ENCODE results near the gene LRMDA. TPM values are rescaled to one million over a fixed set of nuclear protein-coding genes. Genes with fewer than 3 reads are reported as not detected.

The LRMDA gene
- total RNA-seq, 4 donors from 2014 or later: 0.88 to 14.1 (median 5.1) TPM; not detected in 1

DNA sequence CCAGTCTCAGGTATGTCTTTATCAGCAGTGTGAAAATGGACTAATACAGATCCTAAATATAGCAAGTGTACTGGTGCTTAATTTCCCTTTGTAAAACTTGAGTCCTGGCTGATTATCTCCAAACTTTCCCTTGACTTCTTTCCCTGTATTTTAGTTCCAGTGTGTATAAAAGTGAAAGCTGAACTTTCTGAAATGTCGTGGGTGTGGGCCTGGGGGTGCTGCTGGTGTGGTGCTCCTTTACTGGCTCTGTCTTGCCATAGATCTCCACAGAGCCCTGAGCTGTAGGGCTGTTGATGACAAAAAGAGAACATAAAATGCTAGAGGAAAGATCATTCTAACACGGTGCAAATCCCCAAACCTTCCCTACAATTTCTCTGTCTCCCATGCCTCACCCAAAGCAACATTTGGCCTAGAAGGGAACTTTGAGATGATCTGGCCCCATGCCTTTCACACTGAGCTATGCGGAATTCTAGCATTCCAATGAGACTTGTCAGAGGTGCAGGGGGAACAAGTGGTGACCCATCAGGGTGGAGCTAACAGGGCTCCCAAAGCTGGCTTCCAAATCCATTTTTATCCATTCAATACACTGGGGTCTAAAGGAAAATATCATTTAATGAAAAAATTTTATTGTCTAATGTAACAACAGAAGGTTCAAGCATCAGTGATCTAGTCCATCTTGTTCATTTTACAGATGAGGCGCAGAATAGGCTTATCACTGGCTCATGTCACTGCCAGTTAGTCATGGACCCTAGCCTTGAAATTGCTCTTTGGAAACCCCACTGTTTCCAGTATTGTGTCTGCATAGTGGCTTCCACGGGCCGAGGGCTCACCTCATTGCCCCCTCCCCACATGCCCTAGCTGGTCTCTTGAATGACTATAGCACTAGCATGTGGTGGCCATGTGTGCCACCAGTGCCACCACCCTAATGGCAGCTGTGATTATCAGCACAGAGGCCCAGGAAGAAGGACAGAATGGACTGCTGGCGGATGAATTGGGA, 1000.9 kb downstream of the LRMDA start:
- Histone ChIP-seq H3K4me3 (no peak overlapping the region), H3K9me3 (no peaks in the 10 kb centered on the region), H3K4me1 (peaks cover 0 to 32% (median 17%) of the 10 kb centered on the region in 3 donors), H3K27me3 (no peaks in the 10 kb centered on the region), H3K27ac (peak overlapping the region; percentile 6 to 80 (median 56)), H3K36me3 (no peaks in the 10 kb centered on the region)
- no peak for TF ChIP-seq POLR2A (IDR thresholded peaks at IDR 0.05)
- TF ChIP-seq, protein P1, sequence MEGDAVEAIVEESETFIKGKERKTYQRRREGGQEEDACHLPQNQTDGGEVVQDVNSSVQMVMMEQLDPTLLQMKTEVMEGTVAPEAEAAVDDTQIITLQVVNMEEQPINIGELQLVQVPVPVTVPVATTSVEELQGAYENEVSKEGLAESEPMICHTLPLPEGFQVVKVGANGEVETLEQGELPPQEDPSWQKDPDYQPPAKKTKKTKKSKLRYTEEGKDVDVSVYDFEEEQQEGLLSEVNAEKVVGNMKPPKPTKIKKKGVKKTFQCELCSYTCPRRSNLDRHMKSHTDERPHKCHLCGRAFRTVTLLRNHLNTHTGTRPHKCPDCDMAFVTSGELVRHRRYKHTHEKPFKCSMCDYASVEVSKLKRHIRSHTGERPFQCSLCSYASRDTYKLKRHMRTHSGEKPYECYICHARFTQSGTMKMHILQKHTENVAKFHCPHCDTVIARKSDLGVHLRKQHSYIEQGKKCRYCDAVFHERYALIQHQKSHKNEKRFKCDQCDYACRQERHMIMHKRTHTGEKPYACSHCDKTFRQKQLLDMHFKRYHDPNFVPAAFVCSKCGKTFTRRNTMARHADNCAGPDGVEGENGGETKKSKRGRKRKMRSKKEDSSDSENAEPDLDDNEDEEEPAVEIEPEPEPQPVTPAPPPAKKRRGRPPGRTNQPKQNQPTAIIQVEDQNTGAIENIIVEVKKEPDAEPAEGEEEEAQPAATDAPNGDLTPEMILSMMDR (IDR thresholded peaks at IDR 0.05): no peak
- intact Hi-C loops (cut with DNase I): no loop called here
- 55 to 75% methylated on average over 6 of the region's 7 CpGs for WGBS, 2 donors
- no peak for DNase-seq

DNA sequence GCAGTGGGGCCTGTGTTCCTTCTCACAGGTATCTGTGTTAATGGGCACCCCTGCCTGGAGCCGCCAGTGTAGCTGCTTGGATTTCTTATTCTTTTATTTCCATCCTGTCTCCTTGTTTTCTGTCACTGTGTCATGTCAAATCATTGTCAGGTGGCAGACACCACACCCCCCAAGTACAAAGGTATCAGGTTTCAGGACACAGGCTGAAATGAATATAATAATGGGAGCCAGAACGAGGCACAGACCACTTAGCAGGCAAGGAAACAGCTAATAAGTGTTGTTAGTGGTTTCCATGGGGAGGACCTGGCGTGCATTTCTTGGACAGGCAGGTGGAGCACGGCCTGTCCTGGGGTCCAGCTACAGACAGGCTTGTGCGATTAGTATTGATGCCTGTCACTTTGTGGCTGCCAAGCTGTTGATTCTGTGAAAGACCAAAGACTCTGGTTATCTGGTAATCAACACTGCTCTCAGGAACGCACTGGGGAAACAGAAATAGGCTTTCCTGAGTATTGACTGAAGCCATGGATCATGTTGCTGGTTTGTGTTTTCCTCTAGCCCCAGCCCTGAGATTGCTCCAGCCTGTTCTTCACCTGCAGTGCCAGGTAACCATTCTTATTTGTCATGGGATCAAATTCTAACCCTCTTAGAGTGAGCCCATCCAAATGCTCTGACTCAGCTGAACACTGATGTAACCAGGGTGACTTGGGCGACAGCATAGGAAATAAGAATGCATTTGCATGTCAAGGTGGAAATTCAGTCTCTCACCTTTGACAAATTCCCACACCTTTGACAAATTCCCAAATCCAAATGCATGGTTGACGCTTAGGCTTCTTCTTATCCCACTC, 1002.0 kb downstream of the LRMDA start:
- Histone ChIP-seq H3K27me3 (no peaks in the 10 kb centered on the region), H3K4me3 (no peak overlapping the region), H3K27ac (peak overlapping the region in 3 of 4 donors; percentile 36 to 80 (median 75)), H3K4me1 (peaks cover 0 to 32% (median 17%) of the 10 kb centered on the region in 3 donors), H3K9me3 (no peaks in the 10 kb centered on the region), H3K36me3 (no peaks in the 10 kb centered on the region)
- WGBS, 2 donors: 77 to 84% methylated on average over 7 to 8 of the region's 8 CpGs
- no peak for DNase-seq
- intact Hi-C loops (cut with DNase I): no loop called here
- TF ChIP-seq POLR2A (IDR thresholded peaks at IDR 0.05): no peak
- TF ChIP-seq, protein P1 (IDR thresholded peaks at IDR 0.05): no peak

DNA sequence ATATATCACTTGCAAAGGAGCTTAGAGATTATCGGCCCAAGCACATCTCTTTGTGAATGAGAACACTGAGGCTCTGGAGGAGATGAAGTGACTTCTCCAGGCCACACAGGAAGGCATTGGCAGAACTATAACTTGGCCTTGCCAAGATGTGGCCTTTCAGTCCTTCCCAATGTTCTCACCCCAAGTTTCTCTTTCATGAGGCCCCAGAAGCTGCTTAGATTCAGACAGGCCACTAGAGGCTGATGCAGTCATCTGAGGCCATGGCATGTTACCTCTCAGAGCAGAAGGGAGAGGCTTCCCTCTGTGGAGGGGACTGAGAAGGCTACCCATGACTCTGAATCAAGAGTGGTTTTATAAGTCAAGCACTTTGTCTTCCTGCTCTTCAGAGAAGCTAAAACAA, 1003.7 kb downstream of the LRMDA start:
- intact Hi-C loops (cut with DNase I): no loop called here
- no peaks in the 10 kb centered on the region for H3K27me3 ChIP-seq
- TF ChIP-seq, protein P1 (IDR thresholded peaks at IDR 0.05): no peak
- TF ChIP-seq POLR2A (IDR thresholded peaks at IDR 0.05): no peak
- H3K4me1 ChIP-seq: peaks cover 0 to 32% (median 12%) of the 10 kb centered on the region in 3 donors
- DNase-seq: no peak
- 82 to 85% methylated on average over 1 of the region's 1 CpG for WGBS, 2 donors
- H3K36me3 ChIP-seq: no peaks in the 10 kb centered on the region
- no peak overlapping the region for H3K27ac ChIP-seq
- H3K4me3 ChIP-seq: no peak overlapping the region
- H3K9me3 ChIP-seq: no peaks in the 10 kb centered on the region

DNA sequence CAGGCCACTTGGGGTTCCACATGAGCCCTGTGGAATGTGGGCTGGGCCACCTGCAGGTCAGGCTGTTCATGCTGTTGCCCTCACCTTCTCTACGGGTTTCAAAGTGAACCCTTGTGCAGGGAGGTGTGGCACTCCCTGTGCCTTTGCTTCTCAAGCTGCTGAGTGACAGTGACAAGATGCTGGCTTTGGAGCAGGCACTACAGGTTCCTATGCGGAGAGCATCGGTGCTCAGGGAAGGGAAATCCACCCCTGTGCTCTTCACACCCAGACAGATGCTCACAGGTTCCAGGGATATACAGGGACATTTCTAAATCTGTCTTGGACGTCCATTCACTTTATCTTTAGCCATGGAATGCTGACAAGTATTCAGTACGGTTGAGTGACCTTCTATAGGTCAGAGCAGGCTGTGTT, 1005.0 kb downstream of the LRMDA start:
- Histone ChIP-seq H3K27ac (peak overlapping the region in 1 of 4 donors; percentile 0), H3K4me1 (peaks cover 0 to 23% (median 12%) of the 10 kb centered on the region in 3 donors), H3K9me3 (no peaks in the 10 kb centered on the region), H3K27me3 (no peaks in the 10 kb centered on the region), H3K4me3 (no peak overlapping the region), H3K36me3 (no peaks in the 10 kb centered on the region)
- WGBS, 2 donors: 29 to 42% methylated on average over 3 of the region's 5 CpGs
- TF ChIP-seq, protein P1 (IDR thresholded peaks at IDR 0.05): no peak
- TF ChIP-seq POLR2A (IDR thresholded peaks at IDR 0.05): no peak
- DNase-seq: no peak
- intact Hi-C loops (cut with DNase I): no loop called here
